B cell (primary cell): Measurements from ENCODE around the gene RSBN1.

Source experiments
- CTCF ChIP-seq: fragments of 200-600 bp; IDR thresholded peaks from one replicate; pipeline ENCODE4 v1.8.0; 2022; ENCODE audit warnings: antibody characterized with exemption, mild to moderate bottlenecking
- EZH2 ChIP-seq: IDR thresholded peaks from 2 replicates; pipeline ENCODE4 v1.6.1; 2012; ENCODE audit warnings: borderline replicate concordance, low read depth, mild to moderate bottlenecking, moderate library complexity, low read length; ENCODE audit not compliant: insufficient read depth, poor library complexity, severe bottlenecking

GRCh38 chr1:113859478-113860175, 47.4 kb upstream of the RSBN1 start:
- TF ChIP-seq EZH2 = no peak
- no peak for TF ChIP-seq CTCF
